OCI-LY7 (cell line): ENCODE data around the gene FOXB1.

Experiments used
- EZH2phosphoT487 ChIP-seq: fragments of 200-600 bp; sonication (generic); IDR thresholded peaks from 2 replicates; pipeline ENCODE4 v1.6.1; 2018; ENCODE audit warnings: low read depth, borderline replicate concordance, mild to moderate bottlenecking, mixed run types, antibody characterized with exemption, low read length, moderate library complexity, mixed read lengths
- TF ChIP-seq, protein P1 (sequence below): fragments of 200-600 bp; sonication (generic); conservative IDR thresholded peaks from 2 replicates; pipeline ENCODE4 v1.5.1; 2014; ENCODE audit warnings: mild to moderate bottlenecking, antibody characterized with exemption, low read length, moderate library complexity, mixed read lengths

GRCh38 chr15:60004846-60005351 is 788 bp downstream of the FOXB1 start:
- TF ChIP-seq, protein P1, sequence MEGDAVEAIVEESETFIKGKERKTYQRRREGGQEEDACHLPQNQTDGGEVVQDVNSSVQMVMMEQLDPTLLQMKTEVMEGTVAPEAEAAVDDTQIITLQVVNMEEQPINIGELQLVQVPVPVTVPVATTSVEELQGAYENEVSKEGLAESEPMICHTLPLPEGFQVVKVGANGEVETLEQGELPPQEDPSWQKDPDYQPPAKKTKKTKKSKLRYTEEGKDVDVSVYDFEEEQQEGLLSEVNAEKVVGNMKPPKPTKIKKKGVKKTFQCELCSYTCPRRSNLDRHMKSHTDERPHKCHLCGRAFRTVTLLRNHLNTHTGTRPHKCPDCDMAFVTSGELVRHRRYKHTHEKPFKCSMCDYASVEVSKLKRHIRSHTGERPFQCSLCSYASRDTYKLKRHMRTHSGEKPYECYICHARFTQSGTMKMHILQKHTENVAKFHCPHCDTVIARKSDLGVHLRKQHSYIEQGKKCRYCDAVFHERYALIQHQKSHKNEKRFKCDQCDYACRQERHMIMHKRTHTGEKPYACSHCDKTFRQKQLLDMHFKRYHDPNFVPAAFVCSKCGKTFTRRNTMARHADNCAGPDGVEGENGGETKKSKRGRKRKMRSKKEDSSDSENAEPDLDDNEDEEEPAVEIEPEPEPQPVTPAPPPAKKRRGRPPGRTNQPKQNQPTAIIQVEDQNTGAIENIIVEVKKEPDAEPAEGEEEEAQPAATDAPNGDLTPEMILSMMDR = no peak
- TF ChIP-seq EZH2phosphoT487 = no peak
